ENCODE data around the gene TAF1C. TPM values are rescaled to one million over a fixed set of nuclear protein-coding genes. Genes with fewer than 3 reads are reported as not detected.
"Not testable (repeated sequence)": the region's sequence is repeated elsewhere in the genome, so short reads cannot be mapped to it uniquely, and the experiment has no call there.

The TAF1C gene
- total RNA-seq, 1 donor from 2014 or later = 22.8 TPM

DNA sequence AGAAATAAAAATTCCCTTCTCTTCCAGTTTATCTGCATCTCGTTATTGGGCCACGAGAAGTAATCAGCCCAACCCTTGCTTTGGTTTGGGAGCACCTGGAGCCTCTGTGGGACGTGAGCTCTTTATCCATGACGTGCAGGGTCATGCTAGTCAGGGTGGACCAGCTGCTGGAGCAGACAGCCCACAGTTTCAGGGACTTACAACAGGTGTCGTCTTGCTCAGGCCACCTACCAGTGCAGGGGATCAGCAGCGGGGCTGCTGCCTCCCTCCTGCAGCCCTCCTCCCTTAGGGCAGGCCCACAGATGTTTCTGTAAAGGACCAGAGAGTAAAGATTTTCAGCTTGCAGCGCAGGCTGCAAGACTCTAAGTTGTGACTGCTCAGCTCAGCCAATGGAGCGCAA, 21.0 kb upstream of the TAF1C start:
- DNase-seq = no peak

DNA sequence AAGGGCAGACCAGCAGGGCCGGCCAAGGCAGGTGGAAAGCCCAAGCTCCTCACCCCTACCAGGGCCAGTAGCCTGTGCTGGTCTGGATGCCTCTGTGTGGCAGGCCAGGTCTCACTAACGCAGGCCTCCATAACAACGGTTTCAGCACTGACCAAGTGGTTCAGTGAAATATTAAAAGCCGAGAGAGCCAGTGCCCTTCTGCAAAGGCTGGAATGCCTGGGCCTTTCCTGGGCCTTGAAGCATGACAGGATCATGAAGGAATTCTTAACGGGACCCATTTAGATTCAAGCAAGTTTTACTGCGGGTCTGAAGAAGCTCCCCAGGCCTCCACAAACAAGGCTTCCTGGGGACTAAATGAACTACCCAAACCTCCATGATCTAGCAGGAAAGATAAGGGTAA, 20.4 kb upstream of the TAF1C start:
- DNase-seq = no peak

- no peak for DNase-seq
These were observed 19.3 kb upstream of the TAF1C start for GRCh38 chr16:84205976-84206691.

DNA sequence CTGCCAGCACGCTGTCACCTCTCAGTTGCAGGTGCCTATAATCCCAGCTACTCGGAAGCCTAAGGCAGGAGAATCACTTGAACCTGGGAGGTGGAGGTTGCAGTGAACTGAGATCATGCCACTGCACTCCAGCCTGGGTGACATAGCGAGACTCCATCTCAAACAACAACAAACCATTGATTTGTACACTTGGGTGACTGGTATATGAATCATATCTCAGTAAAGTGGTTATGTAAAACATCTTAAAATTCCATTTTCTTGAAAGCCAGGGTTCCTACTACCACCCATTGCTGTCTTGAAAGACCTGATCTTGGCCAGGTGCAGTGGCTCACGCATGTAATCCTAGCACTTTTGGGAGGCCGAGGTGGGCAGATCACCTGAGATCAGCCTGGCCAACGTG, 18.3 kb upstream of the TAF1C start:
- not testable (repeated sequence) for DNase-seq

GRCh38 chr16:84204551-84204950, 17.7 kb upstream of the TAF1C start:
- not testable (repeated sequence) for DNase-seq

DNA sequence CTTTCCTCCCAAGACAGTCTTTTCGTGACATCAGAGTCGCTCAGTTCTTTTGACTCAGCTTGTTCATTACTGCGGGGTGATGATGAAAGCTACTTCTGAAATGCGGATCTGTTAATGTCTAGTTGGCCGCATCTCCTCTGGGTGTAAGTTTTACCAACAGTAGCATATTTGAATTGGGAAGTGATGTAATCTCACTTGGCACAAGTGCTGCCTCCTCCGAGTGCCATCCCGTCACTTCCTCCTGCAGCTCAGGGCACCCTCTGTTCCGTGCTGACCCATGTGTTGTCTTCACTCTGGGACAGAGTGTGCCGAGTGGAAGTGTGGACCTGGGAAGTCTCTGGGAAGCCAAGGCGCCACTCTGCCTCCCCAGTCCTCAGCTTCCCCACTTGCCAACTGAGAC, 13.0 kb upstream of the TAF1C start:
- no peak for DNase-seq

DNA sequence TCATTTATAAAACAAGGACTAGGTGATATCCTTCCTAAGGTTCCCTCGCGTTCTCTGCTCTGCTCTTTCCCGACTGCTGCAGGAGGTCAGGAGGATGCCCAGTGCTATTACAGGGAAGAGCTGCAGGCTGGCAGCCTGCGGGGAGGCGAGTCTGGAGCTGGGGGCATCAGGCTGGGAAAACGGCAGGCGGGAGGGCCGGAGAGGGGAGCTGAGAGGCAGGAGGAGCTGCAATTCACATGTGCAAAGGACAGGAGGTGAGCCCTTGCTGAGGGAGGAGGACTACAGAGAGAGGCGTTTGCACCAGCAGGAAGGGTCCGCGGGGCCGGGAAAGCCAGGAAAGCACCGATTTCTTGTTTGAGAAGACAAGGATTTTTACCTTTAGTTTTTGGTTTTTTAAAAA, 12.2 kb upstream of the TAF1C start:
- DNase-seq = no peak

DNA sequence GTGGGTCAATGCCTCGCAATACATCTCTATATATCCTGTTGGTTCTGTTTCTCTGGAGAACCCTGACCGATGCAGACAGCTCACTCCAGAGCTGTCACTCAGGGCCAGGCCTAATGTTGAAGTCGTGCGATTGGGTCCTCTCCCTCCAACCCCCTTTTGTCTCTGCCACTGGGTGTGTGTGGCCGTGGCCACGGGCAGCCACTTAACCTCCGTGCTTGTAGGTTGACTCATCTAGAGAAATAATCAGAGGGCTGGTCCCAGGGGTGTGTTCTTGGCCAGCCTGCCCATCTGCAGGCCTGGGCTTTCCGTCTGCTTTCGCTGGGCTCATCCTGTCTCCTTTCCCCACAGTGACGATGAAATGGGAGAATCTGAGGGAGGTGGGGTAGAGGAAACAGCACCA, 11.5 kb upstream of the TAF1C start:
- peak; percentile 9 for DNase-seq

GRCh38 chr16:84197466-84198128, 10.7 kb upstream of the TAF1C start:
- DNase-seq = no peak

DNA sequence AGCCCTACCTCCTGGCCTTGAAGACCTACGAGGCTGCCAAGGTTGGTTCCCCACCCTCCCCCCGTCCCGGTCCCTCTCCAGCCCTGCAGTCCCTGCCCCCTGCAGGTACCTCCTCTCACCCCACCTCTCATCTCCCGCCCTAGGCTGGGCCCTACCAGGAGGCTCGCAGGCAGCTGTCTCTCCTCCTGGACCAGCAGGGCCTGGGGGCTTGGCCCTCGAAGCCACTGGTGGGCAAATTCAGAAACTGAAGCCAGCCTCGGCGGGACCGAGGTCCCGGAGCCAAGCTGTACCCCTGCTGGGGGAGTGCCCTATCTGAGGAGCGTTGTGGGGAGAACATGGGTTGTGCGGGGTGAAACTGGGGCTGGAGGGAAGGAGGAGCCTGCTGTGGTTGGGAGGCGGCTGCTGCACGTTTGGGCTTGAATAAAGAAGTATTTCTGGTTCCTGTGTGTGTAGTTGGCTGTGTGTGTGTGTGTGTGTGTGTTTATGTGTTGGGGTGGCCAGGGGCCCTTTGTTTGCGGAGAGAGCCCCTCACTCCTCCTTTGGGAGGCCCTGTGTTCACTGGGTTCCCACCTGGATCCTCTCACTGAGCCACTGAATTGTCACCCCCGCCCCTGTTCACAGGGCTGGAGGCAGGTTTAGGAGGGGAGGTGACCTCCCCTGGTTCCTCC, 10.0 kb upstream of the TAF1C start:
- no peak for DNase-seq

- DNase-seq = no peak
These were observed 9.2 kb upstream of the TAF1C start for GRCh38 chr16:84196101-84196500.

- DNase-seq = no peak
These were observed 8.6 kb upstream of the TAF1C start for GRCh38 chr16:84195201-84196093.

DNA sequence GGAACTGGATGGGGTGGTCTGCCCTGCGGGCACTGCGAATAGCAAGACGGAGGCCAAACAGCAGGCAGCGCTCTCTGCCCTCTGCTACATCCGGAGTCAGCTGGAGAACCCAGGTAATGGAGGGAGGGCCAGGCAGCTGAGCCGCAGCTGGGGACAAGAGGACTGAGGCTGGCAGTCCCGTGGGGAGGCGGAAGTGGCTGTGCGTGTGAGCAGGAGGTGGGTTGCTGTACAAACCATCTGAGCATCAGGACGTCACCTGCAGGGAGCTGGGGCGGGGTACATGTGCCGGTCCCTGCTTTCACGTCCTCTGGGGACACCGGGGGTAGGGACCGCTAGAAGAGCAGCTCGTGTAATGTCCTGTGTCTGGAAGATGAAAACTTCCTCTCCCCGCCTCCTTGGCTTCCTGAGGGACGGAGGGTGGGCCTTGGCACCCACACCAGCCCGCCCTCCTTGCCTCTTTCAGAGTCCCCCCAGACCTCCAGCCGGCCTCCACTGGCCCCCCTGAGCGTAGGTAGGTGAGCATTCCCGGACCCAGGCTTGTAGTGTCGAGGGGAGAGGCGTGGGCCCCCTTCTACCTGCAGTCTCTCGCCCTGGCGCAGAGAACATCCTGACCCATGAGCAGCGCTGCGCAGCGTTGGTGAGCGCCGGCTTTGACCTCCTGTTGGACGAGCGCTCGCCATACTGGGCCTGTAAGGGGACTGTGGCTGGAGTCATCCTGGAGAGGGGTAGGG, 7.8 kb upstream of the TAF1C start:
- no peak for DNase-seq

- no peak for DNase-seq
These were observed 7.2 kb upstream of the TAF1C start for GRCh38 chr16:84194018-84194417.

DNA sequence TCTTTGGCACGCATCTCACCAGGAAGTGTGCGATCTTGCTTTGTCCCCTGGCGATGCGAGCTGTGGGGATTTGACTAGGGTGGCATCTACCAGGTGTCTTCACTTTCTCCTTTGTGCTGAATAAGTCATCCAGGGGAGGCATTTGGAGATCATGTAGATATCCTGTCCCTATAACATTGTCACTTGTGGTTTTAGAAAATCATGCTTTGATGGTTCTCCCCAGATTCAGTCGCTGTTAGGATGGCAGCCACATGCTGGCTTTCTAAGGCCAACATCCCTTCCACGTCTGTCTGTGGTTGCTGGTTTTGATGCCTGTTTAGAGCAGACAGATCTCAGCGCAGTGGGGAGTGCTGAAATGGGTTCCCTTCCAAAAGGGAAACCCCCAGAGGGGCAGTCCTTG, 6.6 kb upstream of the TAF1C start:
- no peak for DNase-seq

DNA sequence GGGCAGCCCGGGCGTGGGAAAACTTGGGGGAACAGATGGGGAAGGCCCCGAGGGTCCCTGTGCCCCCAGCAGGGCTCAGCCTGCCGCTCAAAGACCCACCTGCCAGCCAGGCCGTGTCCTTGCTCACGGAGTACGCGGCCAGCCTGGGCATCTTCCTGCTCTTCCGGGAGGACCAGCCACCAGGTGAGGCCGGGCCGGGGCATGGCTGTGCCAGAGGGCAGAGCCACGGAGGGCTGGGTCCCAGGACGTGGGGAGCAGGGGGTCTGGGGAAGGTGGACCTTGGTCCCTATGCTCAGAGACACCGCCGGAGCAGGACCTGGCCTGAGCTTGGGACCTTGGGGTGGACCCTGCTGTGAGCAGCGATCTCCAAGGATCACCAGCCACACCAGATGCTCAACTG, 4.6 kb upstream of the TAF1C start:
- no peak for DNase-seq

- DNase-seq = no peak
These were observed 4.0 kb upstream of the TAF1C start, which contains the start of gene ADAD2 for GRCh38 chr16:84190731-84191388. ADAD2 (plus strand) TSS chr16:84191157; CDS start chr16:84191231, 74 bp downstream.

- peak; percentile 14 for DNase-seq
These were observed 2.1 kb downstream of the TAF1C start for GRCh38 chr16:84184775-84185174.

- no peak for DNase-seq
These were observed 2.8 kb downstream of the TAF1C start for GRCh38 chr16:84183911-84184591.

DNA sequence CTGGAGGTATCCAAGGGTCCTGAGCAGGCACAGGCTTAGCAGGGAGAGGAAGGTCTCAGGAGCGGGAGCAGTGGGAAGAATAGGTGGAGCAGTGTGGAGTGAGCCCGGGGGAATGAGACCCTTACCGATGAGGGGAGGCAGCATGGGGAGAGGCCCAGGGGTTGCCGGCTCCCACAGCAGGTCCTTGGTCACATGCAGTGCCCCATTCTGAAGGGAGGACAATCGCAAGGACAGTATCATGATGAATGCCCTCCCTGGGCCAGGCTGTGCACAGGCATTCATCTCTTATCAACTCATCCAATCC, 3.3 kb downstream of the TAF1C start:
- no peak for DNase-seq
